Chondrocyte (in vitro differentiated cells): ENCODE data around the gene SIN3B. TPM values are rescaled to one million over a fixed set of nuclear protein-coding genes. Genes with fewer than 3 reads are reported as not detected.

Experiments
- DNase-seq: peaks from one replicate; pipeline ENCODE4 v3.0.0; 2021; ENCODE audit warnings: mixed read lengths, low spot score
- H3K27ac Mint-ChIP-seq: one replicate; pipeline ENCODE4 v1.8.0; 2021; ENCODE audit warnings: mild to moderate bottlenecking, moderate library complexity, mixed read lengths; ENCODE audit not compliant: unreplicated experiment
- H3K27me3 Mint-ChIP-seq: 2 replicates; pipeline ENCODE4 v1.8.0; 2021; ENCODE audit warnings: low read depth, mixed read lengths
- H3K36me3 Mint-ChIP-seq: 2 replicates; pipeline ENCODE4 v1.8.0; 2021; ENCODE audit warnings: low read depth, mixed read lengths
- H3K4me1 Mint-ChIP-seq: 2 replicates; pipeline ENCODE4 v1.8.0; 2021; ENCODE audit warnings: low read depth, mild to moderate bottlenecking, mixed read lengths
- H3K4me3 Mint-ChIP-seq: one replicate; pipeline ENCODE4 v1.8.0; 2021; ENCODE audit warnings: mild to moderate bottlenecking, moderate library complexity, mixed read lengths; ENCODE audit not compliant: unreplicated experiment
- H3K9me3 Mint-ChIP-seq: 2 replicates; pipeline ENCODE4 v1.8.0; 2021; ENCODE audit warnings: low read depth, mixed read lengths
- CTCF ChIP-seq: fragments of 200-600 bp; sonication (generic); IDR thresholded peaks from 2 replicates; pipeline ENCODE4 v1.5.0; 2021; ENCODE audit warnings: antibody characterized with exemption, mild to moderate bottlenecking, moderate library complexity
- total RNA-seq: library from RNA; stranded (reverse); gene quantifications from 3 replicates; pipeline ENCODE4 v1.2.1, GENCODE V29; 2021

Gene SIN3B
- total RNA-seq, 1 donor from 2014 or later = 59.7 TPM

GRCh38 chr19:16889366-16889882 is 60.2 kb downstream of the SIN3B start:
- Mint-ChIP-seq H3K9me3 (no peaks in the 10 kb centered on the region), H3K4me1 (peaks cover 2% of the 10 kb centered on the region), H3K4me3 (no peak overlapping the region), H3K27ac (no peak overlapping the region), H3K36me3 (no peaks in the 10 kb centered on the region), H3K27me3 (no peaks in the 10 kb centered on the region)
- no peak for DNase-seq
- TF ChIP-seq CTCF = no peak

GRCh38 chr19:16889883-16890460 is 60.8 kb downstream of the SIN3B start:
- Mint-ChIP-seq H3K9me3 (no peaks in the 10 kb centered on the region), H3K4me3 (no peak overlapping the region), H3K27me3 (no peaks in the 10 kb centered on the region), H3K27ac (no peak overlapping the region), H3K36me3 (no peaks in the 10 kb centered on the region), H3K4me1 (peaks cover 2% of the 10 kb centered on the region)
- DNase-seq = no peak
- no peak for TF ChIP-seq CTCF

GRCh38 chr19:16890461-16891184 is 61.4 kb downstream of the SIN3B start:
- Mint-ChIP-seq H3K4me1 (peaks cover 2% of the 10 kb centered on the region), H3K36me3 (no peaks in the 10 kb centered on the region), H3K27me3 (no peaks in the 10 kb centered on the region), H3K27ac (no peak overlapping the region), H3K4me3 (no peak overlapping the region), H3K9me3 (no peaks in the 10 kb centered on the region)
- TF ChIP-seq CTCF = no peak
- DNase-seq = no peak

GRCh38 chr19:16891696-16892382 is 62.6 kb downstream of the SIN3B start:
- Mint-ChIP-seq H3K27ac (no peak overlapping the region), H3K27me3 (no peaks in the 10 kb centered on the region), H3K4me1 (peaks cover 2% of the 10 kb centered on the region), H3K4me3 (no peak overlapping the region), H3K9me3 (no peaks in the 10 kb centered on the region), H3K36me3 (no peaks in the 10 kb centered on the region)
- no peak for DNase-seq
- TF ChIP-seq CTCF = no peak

- H3K27me3 Mint-ChIP-seq = no peaks in the 10 kb centered on the region
- no peak for DNase-seq
- no peak overlapping the region for H3K27ac Mint-ChIP-seq
- no peak for TF ChIP-seq CTCF
- no peak overlapping the region for H3K4me3 Mint-ChIP-seq
- no peaks in the 10 kb centered on the region for H3K36me3 Mint-ChIP-seq
- H3K9me3 Mint-ChIP-seq = no peaks in the 10 kb centered on the region
- peaks cover 2% of the 10 kb centered on the region for H3K4me1 Mint-ChIP-seq
Measured at GRCh38 chr19:16892436-16892835, 63.2 kb downstream of the SIN3B start.
